GM12878 (cell line): ENCODE data around the gene ECEL1. TPM values are rescaled to one million over a fixed set of nuclear protein-coding genes. Genes with fewer than 3 reads are reported as not detected.
A peak's percentile ranks its signal among the peaks of the same experiment; 100 is the strongest.

ENCODE experiments used
- ATAC-seq: fragments of 200-7000 bp; cut with Tn5 transposase; 3 replicates; pipeline ENCODE4 v1.9.1; 2020; ENCODE audit warnings: mild to moderate bottlenecking, moderate library complexity
- BruUV-seq: library from RNA; stranded (reverse); fragments of 400-500 nt; replicated peaks from 2 replicates; lab custom pipeline; 2021; lab: Mats Ljungman, UMichigan
- CTCF ChIA-PET: fragments of 300-600 bp; sonication (Branson Sonifier 250); formaldehyde crosslinking; extraction: SDS; loops from one replicate; lab custom pipeline; 2021; ENCODE audit warnings: inconsistent platforms; lab: Yijun Ruan, JAX
- POLR2A ChIA-PET: fragments of 350-600 bp; formaldehyde crosslinking; extraction: SDS; loops from one replicate; lab custom pipeline; 2021; ENCODE audit warnings: inconsistent platforms; lab: Charles Lee
- RAD21 ChIA-PET: fragments of 300-600 bp; sonication (Branson Sonifier 250); formaldehyde crosslinking; loops from one replicate; lab custom pipeline; 2023; ENCODE audit warnings: antibody characterized with exemption; ENCODE audit not compliant: unreplicated experiment; lab: Charles Lee
- SMC1A ChIA-PET: fragments of 300-600 bp; sonication (Branson Sonifier 250); formaldehyde crosslinking; loops from one replicate; lab custom pipeline; 2023; ENCODE audit not compliant: unreplicated experiment, uncharacterized antibody; lab: Charles Lee
- DNase-seq: peaks from one replicate; pipeline ENCODE4 v3.0.0-alpha.2; 2011; ENCODE audit warnings: low read depth, low spot score
- FAIRE-seq: peaks from 3 replicates; lab custom pipeline; 2011; peaks lifted over from hg19 to GRCh38; lab: Jason Lieb, UNC
- H2AFZ ChIP-seq: 2 replicates; pipeline ENCODE4 v1.6.0; 2011; ENCODE audit warnings: low read depth, low read length, control low read depth; ENCODE audit not compliant: control insufficient read depth
- H3K27ac ChIP-seq: 2 replicates; pipeline ENCODE4 v1.5.1; 2011; ENCODE audit warnings: control low read depth; ENCODE audit not compliant: control insufficient read depth, insufficient read depth
- H3K27me3 ChIP-seq, 2 experiments: replicated peaks in 1 of 2; 2 replicates each; pipeline versions ENCODE4 v1.6.0 to v1.6.1; 2011; ENCODE audit warnings: low read length in 1 of 2; ENCODE audit not compliant: control insufficient read depth in 2 of 2, insufficient read depth in 2 of 2
- H3K36me3 ChIP-seq, 2 experiments: 2 replicates each; pipeline ENCODE4 v1.5.1; 2011; ENCODE audit warnings: low read length in 1 of 2; ENCODE audit not compliant: control insufficient read depth in 2 of 2, insufficient read depth in 2 of 2
- H3K4me1 ChIP-seq: 2 replicates; pipeline ENCODE4 v1.6.1; 2011; ENCODE audit warnings: mild to moderate bottlenecking, low read length, moderate library complexity, mixed read lengths; ENCODE audit not compliant: control insufficient read depth, insufficient read depth
- H3K4me2 ChIP-seq: 2 replicates; pipeline ENCODE4 v1.6.0; 2011; ENCODE audit warnings: control low read depth; ENCODE audit not compliant: control insufficient read depth, insufficient read depth
- H3K4me3 ChIP-seq: fragments of 200-600 bp; sonication (generic); 2 replicates; pipeline ENCODE4 v1.5.1; 2016
- H3K79me2 ChIP-seq: 2 replicates; pipeline ENCODE4 v1.6.0; 2011; ENCODE audit warnings: low read length; ENCODE audit not compliant: control insufficient read depth, insufficient read depth
- H3K9ac ChIP-seq: 2 replicates; pipeline ENCODE4 v1.8.0; 2011; ENCODE audit warnings: low read length, control low read depth, mixed read lengths; ENCODE audit not compliant: control insufficient read depth, insufficient read depth
- H3K9me3 ChIP-seq: replicated peaks from 3 replicates; pipeline ENCODE4 v1.5.1; 2011; ENCODE audit warnings: mild to moderate bottlenecking, low read length; ENCODE audit not compliant: control insufficient read depth, insufficient read depth
- H4K20me1 ChIP-seq: 2 replicates; pipeline ENCODE4 v1.6.0; 2011; ENCODE audit not compliant: control insufficient read depth, insufficient read depth
- IRF4 ChIP-seq: IDR thresholded peaks from 2 replicates; pipeline ENCODE4 v1.6.1; 2011; ENCODE audit warnings: low read depth, low read length
- MXI1 ChIP-seq: fragments of 150-350 bp; IDR thresholded peaks from 2 replicates; pipeline ENCODE4 v1.6.1; 2011; ENCODE audit warnings: low read depth, mild to moderate bottlenecking, inconsistent platforms, low read length, improper control_type of control experiment
- PBX3 ChIP-seq: IDR thresholded peaks from 2 replicates; pipeline ENCODE4 v1.6.1; 2011; ENCODE audit warnings: mild to moderate bottlenecking, low read depth, low read length, moderate library complexity; ENCODE audit not compliant: insufficient replicate concordance
- RAD21 ChIP-seq: IDR thresholded peaks from 2 replicates; pipeline ENCODE4 v1.6.1; 2011; ENCODE audit warnings: mild to moderate bottlenecking, low read depth, low read length, moderate library complexity; ENCODE audit not compliant: insufficient read depth
- WRNIP1 ChIP-seq: IDR thresholded peaks from 2 replicates; pipeline ENCODE4 v1.6.1; 2011; ENCODE audit warnings: low read depth, low read length, improper control_type of control experiment, borderline replicate concordance
- WGBS: methylation state at CpG from one replicate; pipeline ENCODE4 v1.1.6; 2016; ENCODE audit warnings: low lambda C conversion rate; ENCODE audit not compliant: insufficient replicate concordance, insufficient coverage; ENCODE audit errors: missing lambda C conversion rate; 5-methylcytosine and 5-hydroxymethylcytosine counted together
- in situ Hi-C: fragments of 300-500 bp; cut with MboI; formaldehyde crosslinking; loops from 9 replicates; pipeline ENCODE4 v1.14.3; 2018; ENCODE audit warnings: mixed read lengths
- intact Hi-C: fragments of 100-400 bp; cut with micrococcal nuclease; formaldehyde crosslinking; loops from one replicate; pipeline ENCODE4 v1.14.2; 2022; ENCODE audit not compliant: unreplicated experiment
- polyA plus RNA-seq, 11 experiments: library from polyadenylated mRNA; depleted of rRNA in 4 of 11; unstranded in 6 of 11; stranded (reverse) in 5 of 11; fragments of >200 nt; fragmentation: Nextera tagmentation in 4 of 11; fragmentation: Illumina TruSeq in 1 of 11; extraction: Ambion mirVana in 4 of 11; extraction: Trizol in 1 of 11; gene quantifications; 1 replicate in 1 of 11; 2 replicates in 10 of 11; pipeline versions ENCODE4 v1.2.1 to v1.2.3, GENCODE V29; 2011 to 2016; ENCODE audit warnings: inconsistent platforms in 2 of 11, missing spikeins in 2 of 11, low read depth in 1 of 11
- total RNA-seq, 4 experiments: library from RNA; depleted of rRNA in 3 of 4; stranded (reverse); fragments of >200 nt in 3 of 4; fragmentation: Illumina TruSeq in 1 of 4; extraction: Trizol in 1 of 4; gene quantifications; 2 replicates each; pipeline versions ENCODE4 v1.2.1 to v1.2.3, GENCODE V29; 2013 to 2021

The ECEL1 gene
- total and polyA plus RNA-seq, 10 of the 15 experiments (the other 5 are each of a cell fraction or from before 2014, with no cell fraction given): not detected

- Histone ChIP-seq H3K27me3 (no peaks in the 10 kb centered on the region; a peak in 2 of 4 replicates), H3K79me2 (no peaks in the 10 kb centered on the region), H3K9me3 (no peaks in the 10 kb centered on the region), H3K36me3 (no peaks in the 10 kb centered on the region), H3K9ac (no peak overlapping the region), H4K20me1 (no peaks in the 10 kb centered on the region), H3K27ac (no peak overlapping the region), H3K4me1 (no peaks in the 10 kb centered on the region), H3K4me2 (no peak overlapping the region), H2AFZ (no peak overlapping the region), H3K4me3 (no peak overlapping the region)
- FAIRE-seq (no peak), ATAC-seq (peak; percentile 55), DNase-seq (no peak)
- in situ Hi-C loops (loop anchor here (5.0 kb wide), 2 partner anchors 50 to 525 kb away; no protein-coding TSS in a partner anchor), intact Hi-C loops (no loop called here)
- TF ChIP-seq PBX3 (no peak), RAD21 (no peak), MXI1 (no peak), IRF4 (no peak), WRNIP1 (no peak)
- ChIA-PET POLR2A (no interaction called here), CTCF (interaction anchor here (0.6 kb wide), 1 partner anchor 17 kb away, joined by 3 read pairs; no protein-coding TSS in a partner anchor), SMC1A (no interaction called here), RAD21 (no interaction called here)
- WGBS: 51% methylated on average over 16 of the region's 16 CpGs
- BruUV-seq: no TSS peak
These were observed 54.9 kb downstream of the ECEL1 start for GRCh38 chr2:232432598-232433184.
